Astrocyte of the cerebellum (primary cell): ENCODE results near the gene IFNA4.
"Not testable (repeated sequence)": the region's sequence is repeated elsewhere in the genome, so short reads cannot be mapped to it uniquely, and the experiment has no call there.

Experiments
- DNase-seq: peaks from one replicate; pipeline ENCODE4 v3.0.0-alpha.2; 2011; ENCODE audit warnings: low read depth
- H3K4me3 ChIP-seq: 2 replicates; pipeline ENCODE4 v1.5.1; 2011; ENCODE audit warnings: mild to moderate bottlenecking, low read depth, low read length, moderate library complexity
- CTCF ChIP-seq: IDR thresholded peaks from 2 replicates; pipeline ENCODE4 v1.5.1; 2012; ENCODE audit warnings: low read length, low read depth, moderate library complexity, mild to moderate bottlenecking; ENCODE audit errors: missing control alignments
- in situ Hi-C: cut with HindIII; loops from 2 replicates; pipeline ENCODE4 v1.10.0; 2017; ENCODE audit warnings: low sequenced_read_pairs

IFNA4 gene

GRCh38 chr9:21187487-21187886, at the start of gene IFNA4:
Gene IFNA4 (minus strand): TSS chr9:21187587. CDS start chr9:21187531, 56 bp downstream.
- H3K4me3 ChIP-seq, in situ Hi-C loops, DNase-seq: not testable (repeated sequence)

- in situ Hi-C loops, H3K4me3 ChIP-seq, DNase-seq: not testable (repeated sequence)
These were observed 49.0 kb upstream of the IFNA4 start for GRCh38 chr9:21236360-21236714.

GRCh38 chr9:21235468-21236359, 48.3 kb upstream of the IFNA4 start:
- in situ Hi-C loops, H3K4me3 ChIP-seq: not testable (repeated sequence)
- peak; percentile 65 for TF ChIP-seq CTCF
- DNase-seq, result peak; percentile 9

- no peak overlapping the region for H3K4me3 ChIP-seq
- in situ Hi-C loops, result no loop called here
- TF ChIP-seq CTCF, result no peak
- no peak for DNase-seq
These were observed 46.8 kb upstream of the IFNA4 start for GRCh38 chr9:21234153-21234687.

GRCh38 chr9:21233258-21233657, 45.9 kb upstream of the IFNA4 start:
- DNase-seq, result no peak
- no peak for TF ChIP-seq CTCF
- in situ Hi-C loops, result no loop called here
- no peak overlapping the region for H3K4me3 ChIP-seq

- H3K4me3 ChIP-seq, result no peak within 1 kb of the TSS
- no peak for TF ChIP-seq CTCF
- in situ Hi-C loops, result no loop called here
- DNase-seq, result no peak
These were observed 40.7 kb upstream of the IFNA4 start, which contains the start of gene IFNA17 for GRCh38 chr9:21228122-21228521. Gene IFNA17 (minus strand): TSS chr9:21228222. CDS start chr9:21228173, 49 bp downstream.

GRCh38 chr9:21217211-21217610, 29.8 kb upstream of the IFNA4 start, which contains the start of gene IFNA16:
Gene IFNA16 (minus strand): TSS chr9:21217311. CDS start chr9:21217305, 6 bp downstream.
- in situ Hi-C loops, H3K4me3 ChIP-seq, DNase-seq: not testable (repeated sequence)
